Fibroblast of mammary gland (primary cell): Measurements from ENCODE around the gene LINC01488.

Source experiments
- DNase-seq: peaks from one replicate; pipeline ENCODE4 v3.0.0-alpha.2; 2010; ENCODE audit warnings: low read depth
- H3K4me3 ChIP-seq: 2 replicates; pipeline ENCODE4 v1.5.1; 2011; ENCODE audit warnings: low read depth, mild to moderate bottlenecking, low read length, moderate library complexity; ENCODE audit not compliant: control insufficient read depth
- TF ChIP-seq, protein P1 (sequence below): conservative IDR thresholded peaks from 2 replicates; pipeline ENCODE4 v1.5.1; 2011; ENCODE audit warnings: low read depth, low read length, inconsistent platforms; ENCODE audit not compliant: control insufficient read depth, insufficient read depth

Gene LINC01488

DNA sequence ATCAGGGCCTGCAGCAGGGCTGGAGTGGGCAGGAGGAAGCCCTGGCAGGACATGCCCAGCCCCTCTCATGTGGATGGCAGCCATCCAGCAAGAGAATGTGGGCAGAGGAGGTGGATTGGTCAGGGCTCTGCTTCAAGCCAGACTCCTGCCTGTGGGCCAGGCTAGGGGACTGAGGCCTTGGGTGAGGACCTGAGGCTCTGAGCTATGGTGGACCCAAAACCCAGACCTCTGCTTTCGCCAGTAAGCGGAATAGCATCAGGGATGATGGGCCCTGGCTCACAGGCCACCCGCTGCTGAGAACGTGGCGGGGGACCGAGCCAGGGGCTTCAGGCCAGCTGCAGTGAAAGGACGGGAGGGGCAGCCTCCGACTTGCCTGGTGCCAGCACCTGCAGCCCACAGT, 57.4 kb downstream of the LINC01488 start:
- TF ChIP-seq, protein P1, sequence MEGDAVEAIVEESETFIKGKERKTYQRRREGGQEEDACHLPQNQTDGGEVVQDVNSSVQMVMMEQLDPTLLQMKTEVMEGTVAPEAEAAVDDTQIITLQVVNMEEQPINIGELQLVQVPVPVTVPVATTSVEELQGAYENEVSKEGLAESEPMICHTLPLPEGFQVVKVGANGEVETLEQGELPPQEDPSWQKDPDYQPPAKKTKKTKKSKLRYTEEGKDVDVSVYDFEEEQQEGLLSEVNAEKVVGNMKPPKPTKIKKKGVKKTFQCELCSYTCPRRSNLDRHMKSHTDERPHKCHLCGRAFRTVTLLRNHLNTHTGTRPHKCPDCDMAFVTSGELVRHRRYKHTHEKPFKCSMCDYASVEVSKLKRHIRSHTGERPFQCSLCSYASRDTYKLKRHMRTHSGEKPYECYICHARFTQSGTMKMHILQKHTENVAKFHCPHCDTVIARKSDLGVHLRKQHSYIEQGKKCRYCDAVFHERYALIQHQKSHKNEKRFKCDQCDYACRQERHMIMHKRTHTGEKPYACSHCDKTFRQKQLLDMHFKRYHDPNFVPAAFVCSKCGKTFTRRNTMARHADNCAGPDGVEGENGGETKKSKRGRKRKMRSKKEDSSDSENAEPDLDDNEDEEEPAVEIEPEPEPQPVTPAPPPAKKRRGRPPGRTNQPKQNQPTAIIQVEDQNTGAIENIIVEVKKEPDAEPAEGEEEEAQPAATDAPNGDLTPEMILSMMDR = no peak
- DNase-seq = no peak
- H3K4me3 ChIP-seq = no peak overlapping the region

GRCh38 chr11:69539416-69540117, 58.1 kb downstream of the LINC01488 start:
- no peak overlapping the region for H3K4me3 ChIP-seq
- no peak for DNase-seq
- TF ChIP-seq, protein P1 = no peak

- no peak overlapping the region for H3K4me3 ChIP-seq
- TF ChIP-seq, protein P1 = no peak
- no peak for DNase-seq
Measured at GRCh38 chr11:69540118-69541000, 58.9 kb downstream of the LINC01488 start.

DNA sequence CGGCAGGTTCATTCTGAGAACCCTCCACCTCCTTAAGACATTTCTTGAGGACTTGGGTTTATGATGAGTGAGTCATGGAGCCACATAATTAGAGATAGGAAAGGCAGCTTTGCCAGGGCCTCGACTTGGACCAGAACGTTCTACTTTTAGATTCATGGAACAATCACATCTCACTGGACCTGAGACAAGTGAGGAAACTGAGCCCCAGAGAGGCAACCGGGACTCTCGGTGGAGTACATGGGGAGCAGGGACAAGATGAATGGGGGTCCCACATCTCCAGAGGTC, 59.5 kb downstream of the LINC01488 start:
- TF ChIP-seq, protein P1 = no peak
- H3K4me3 ChIP-seq = no peak overlapping the region
- DNase-seq = no peak

GRCh38 chr11:69541501-69542313, 60.2 kb downstream of the LINC01488 start:
- TF ChIP-seq, protein P1 = no peak
- no peak overlapping the region for H3K4me3 ChIP-seq
- peak; percentile 64 for DNase-seq

DNA sequence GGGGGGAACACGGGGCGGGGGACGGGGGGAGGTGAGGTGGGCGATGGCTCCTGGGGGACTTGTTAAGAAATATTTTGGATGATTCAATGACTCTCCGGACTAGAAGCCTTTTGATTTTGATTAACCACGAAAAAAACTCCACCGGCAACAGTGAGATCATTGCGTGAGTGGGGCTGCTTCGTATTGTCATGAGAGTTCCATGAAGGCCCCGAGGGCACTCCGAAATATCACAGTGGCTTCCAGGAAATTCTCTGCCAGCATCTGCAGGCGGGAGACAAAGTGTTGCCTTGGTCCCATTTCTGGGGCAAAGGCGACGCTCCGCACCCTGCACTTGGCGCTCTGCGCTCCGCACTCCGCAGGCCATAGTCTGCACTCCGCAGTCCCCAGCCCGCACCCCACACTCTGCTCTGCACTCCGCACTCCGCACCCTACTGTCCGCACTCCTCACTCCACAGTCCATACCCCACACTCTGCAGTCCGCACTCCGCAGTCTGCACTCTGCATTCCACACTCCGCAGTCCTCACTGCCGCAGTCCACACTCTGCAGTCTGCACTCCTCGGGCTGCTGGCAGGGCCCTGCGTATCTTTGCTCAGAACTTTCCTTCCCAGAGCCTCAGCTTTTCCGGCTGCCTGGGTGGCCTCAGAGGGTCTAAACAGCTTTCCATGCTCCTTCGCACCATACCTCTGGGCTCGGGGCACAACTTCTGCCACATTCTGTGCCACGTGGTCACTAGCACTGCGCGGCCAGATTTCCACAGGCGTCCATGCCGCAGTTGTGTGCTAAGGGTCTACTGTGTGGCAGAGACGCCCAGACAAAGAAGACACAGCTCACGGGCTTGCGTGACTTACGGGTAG, 61.1 kb downstream of the LINC01488 start:
- DNase-seq = peak; percentile 27
- no peak overlapping the region for H3K4me3 ChIP-seq
- TF ChIP-seq, protein P1 = no peak
